Activated CD8-positive, alpha-beta T cell treated with anti-CD3 and anti-CD28 coated beads for 36 hours (primary cell): ENCODE data around the gene ARPC5L. TPM values are rescaled to one million over a fixed set of nuclear protein-coding genes. Genes with fewer than 3 reads are reported as not detected.

Source experiments
- ATAC-seq: fragments of 200-7000 bp; cut with Tn5 transposase; one replicate; pipeline ENCODE4 v1.10.0; 2021; ENCODE audit warnings: mild to moderate bottlenecking, moderate library complexity
- CTCF ChIA-PET: fragments of 350-600 bp; sonication (Branson Sonifier 250); formaldehyde crosslinking; loops from one replicate; lab custom pipeline; 2021; ENCODE audit warnings: antibody characterized with exemption; lab: Charles Lee
- POLR2A ChIA-PET: fragments of 350-600 bp; sonication (Branson Sonifier 250); formaldehyde crosslinking; loops from one replicate; lab custom pipeline; 2021; ENCODE audit warnings: antibody characterized with exemption; lab: Charles Lee
- DNase-seq: peaks from one replicate; pipeline ENCODE4 v3.0.0-alpha.2; 2020
- H3K27ac Mint-ChIP-seq: one replicate; pipeline ENCODE4 v1.8.0; 2021; ENCODE audit warnings: mild to moderate bottlenecking, mixed read lengths
- H3K27me3 Mint-ChIP-seq: one replicate; pipeline ENCODE4 v1.8.0; 2021; ENCODE audit warnings: mixed read lengths
- H3K36me3 Mint-ChIP-seq: one replicate; pipeline ENCODE4 v1.8.0; 2021; ENCODE audit warnings: low read depth, mixed read lengths
- H3K4me1 Mint-ChIP-seq: one replicate; pipeline ENCODE4 v1.8.0; 2021; ENCODE audit warnings: low read depth, mixed read lengths
- H3K4me3 Mint-ChIP-seq: one replicate; pipeline ENCODE4 v1.8.0; 2021; ENCODE audit warnings: mild to moderate bottlenecking, moderate library complexity, mixed read lengths
- H3K9me3 Mint-ChIP-seq: one replicate; pipeline ENCODE4 v1.8.0; 2021; ENCODE audit warnings: mixed read lengths
- CTCF ChIP-seq: fragments of 200-600 bp; IDR thresholded peaks from one replicate; pipeline ENCODE4 v1.8.0; 2022; ENCODE audit warnings: antibody characterized with exemption, mild to moderate bottlenecking
- intact Hi-C: fragments of 100-400 bp; cut with micrococcal nuclease; formaldehyde crosslinking; loops from one replicate; pipeline ENCODE4 v1.10.0; 2022
- total RNA-seq, 2 experiments: library from RNA; stranded (reverse); gene quantifications; one replicate each; pipeline ENCODE4 v1.2.3, GENCODE V29; 2021

Gene ARPC5L
- total RNA-seq, 2 experiments from 2014 or later, result 72.7 to 73.9 TPM

GRCh38 chr9:124849801-124850200, 12.1 kb upstream of the ARPC5L start:
- H3K36me3 Mint-ChIP-seq, result no peaks in the 10 kb centered on the region
- ChIA-PET CTCF (interaction anchor here (1.1 to 10.3 kb wide), 3 partner anchors 54 to 139 kb away, joined by 3 to 431 read pairs (median 3); partner anchors contain the start of genes NR6A1 and OLFML2A), POLR2A (interaction anchor here (1.4 kb wide), 1 partner anchor 9 kb away, joined by 3 read pairs; no protein-coding TSS in a partner anchor)
- H3K4me1 Mint-ChIP-seq, result peaks cover 7% of the 10 kb centered on the region
- H3K9me3 Mint-ChIP-seq, result no peaks in the 10 kb centered on the region
- peaks cover 24% of the 10 kb centered on the region for H3K27me3 Mint-ChIP-seq
- DNase-seq (no peak), ATAC-seq (no peak)
- H3K4me3 Mint-ChIP-seq, result no peak overlapping the region
- H3K27ac Mint-ChIP-seq, result no peak overlapping the region
- intact Hi-C loops, result no loop called here
- TF ChIP-seq CTCF, result no peak

GRCh38 chr9:124852121-124852828, 9.7 kb upstream of the ARPC5L start:
- Mint-ChIP-seq H3K36me3 (peaks cover 2% of the 10 kb centered on the region), H3K4me1 (peaks cover 13% of the 10 kb centered on the region), H3K9me3 (no peaks in the 10 kb centered on the region), H3K27ac (no peak overlapping the region), H3K4me3 (peak overlapping the region; percentile 46), H3K27me3 (peaks cover 24% of the 10 kb centered on the region)
- no peak for TF ChIP-seq CTCF
- CTCF ChIA-PET, result interaction anchor here (0.6 to 10.3 kb wide), 29 partner anchors 10 to 448 kb away, joined by 3 to 431 read pairs (median 5); partner anchors contain the start of genes ARPC5L, NR6A1, OLFML2A and RPL35
- POLR2A ChIA-PET, result interaction anchor here (0.7 to 12.4 kb wide), 5 partner anchors 9 to 389 kb away, joined by 3 to 280 read pairs (median 5); partner anchors contain the start of gene NR6A1
- ATAC-seq (no peak), DNase-seq (no peak)
- intact Hi-C loops, result no loop called here

- ATAC-seq, result peak; percentile 81
- Mint-ChIP-seq H3K4me1 (peaks cover 20% of the 10 kb centered on the region), H3K4me3 (peak within 1 kb of the TSS; percentile 46), H3K27me3 (peaks cover 19% of the 10 kb centered on the region), H3K36me3 (peaks cover 9% of the 10 kb centered on the region), H3K27ac (no peak within 1 kb of the TSS), H3K9me3 (no peaks in the 10 kb centered on the region)
- ChIA-PET POLR2A (interaction anchor here (0.7 to 12.4 kb wide), 7 partner anchors 8 to 389 kb away, joined by 3 to 280 read pairs (median 5); partner anchors contain the start of genes ARPC5L, NR6A1 and RPL35), CTCF (interaction anchor here (0.5 to 10.3 kb wide), 51 partner anchors 10 to 448 kb away, joined by 3 to 431 read pairs (median 4); partner anchors contain the start of genes ARPC5L, NR6A1, OLFML2A and RPL35)
- DNase-seq, result peak; percentile 91
- peak; percentile 100 for TF ChIP-seq CTCF
- intact Hi-C loops, result loop anchor here (1.0 kb wide), 1 partner anchor 79 kb away; no protein-coding TSS in a partner anchor
Observed at GRCh38 chr9:124852829-124853531, 8.9 kb upstream of the ARPC5L start, which contains the start of gene WDR38. Gene WDR38, plus strand, starts transcription at chr9:124853460. Its CDS starts 72 bp downstream, at chr9:124853532.

- H3K27ac Mint-ChIP-seq, result no peak overlapping the region
- peak overlapping the region; percentile 46 for H3K4me3 Mint-ChIP-seq
- ATAC-seq, result no peak
- POLR2A ChIA-PET, result interaction anchor here (1.1 to 12.4 kb wide), 4 partner anchors 8 to 81 kb away, joined by 5 to 280 read pairs (median 64); partner anchors contain the start of genes ARPC5L, NR6A1 and RPL35
- no peak for DNase-seq
- intact Hi-C loops, result loop anchor here (1.0 kb wide), 1 partner anchor 79 kb away; no protein-coding TSS in a partner anchor
- TF ChIP-seq CTCF, result no peak
- CTCF ChIA-PET, result interaction anchor here (0.5 to 10.3 kb wide), 39 partner anchors 9 to 436 kb away, joined by 3 to 431 read pairs (median 4); partner anchors contain the start of genes ARPC5L, NR6A1, OLFML2A and RPL35
- peaks cover 16% of the 10 kb centered on the region for H3K36me3 Mint-ChIP-seq
- no peaks in the 10 kb centered on the region for H3K9me3 Mint-ChIP-seq
- H3K27me3 Mint-ChIP-seq, result peaks cover 16% of the 10 kb centered on the region
- peaks cover 26% of the 10 kb centered on the region for H3K4me1 Mint-ChIP-seq
Observed at GRCh38 chr9:124853605-124854143, 8.3 kb upstream of the ARPC5L start.
